CD14-positive monocyte (primary cell): Measurements from ENCODE around the gene GRIP1. TPM values are rescaled to one million over a fixed set of nuclear protein-coding genes. Genes with fewer than 3 reads are reported as not detected.

ENCODE experiments used
- DNase-seq, 3 donors: peaks; one replicate each; pipeline ENCODE4 v3.0.0-alpha.2; 2011 to 2022
- H2AFZ ChIP-seq: 2 replicates; pipeline ENCODE4 v1.6.0; 2012; ENCODE audit warnings: mild to moderate bottlenecking, low read depth, low read length, inconsistent platforms; ENCODE audit not compliant: insufficient read depth, poor library complexity, severe bottlenecking
- H3K27ac ChIP-seq, 2 donors: 1 replicate in 1 of 2; 2 replicates in 1 of 2; pipeline ENCODE4 v1.5.1; 2012 to 2013; ENCODE audit warnings: low read length in 2 of 2, control low read depth in 1 of 2, inconsistent platforms in 1 of 2, low read depth in 1 of 2, mild to moderate bottlenecking in 1 of 2
- H3K27me3 ChIP-seq, 2 donors: one replicate each; pipeline versions ENCODE4 v1.6.0 to v1.6.1; 2011 to 2013; ENCODE audit warnings: low read length in 2 of 2; ENCODE audit not compliant: control insufficient read depth in 2 of 2, insufficient read depth in 2 of 2
- H3K36me3 ChIP-seq, 2 donors: replicated peaks in 1 of 2; 1 replicate in 1 of 2; 2 replicates in 1 of 2; pipeline versions ENCODE4 v1.5.1 to v1.6.1; 2012 to 2013; ENCODE audit warnings: low read length in 2 of 2, control low read depth in 1 of 2, inconsistent platforms in 1 of 2, mild to moderate bottlenecking in 1 of 2; ENCODE audit not compliant: insufficient read depth in 2 of 2, control insufficient read depth in 1 of 2
- H3K4me1 ChIP-seq, 2 donors: 1 replicate in 1 of 2; 2 replicates in 1 of 2; pipeline versions ENCODE4 v1.5.1 to v1.6.1; 2012 to 2013; ENCODE audit warnings: low read length in 2 of 2, control low read depth in 1 of 2, inconsistent platforms in 1 of 2, mild to moderate bottlenecking in 1 of 2, moderate library complexity in 1 of 2; ENCODE audit not compliant: insufficient read depth in 2 of 2, control insufficient read depth in 1 of 2
- H3K4me2 ChIP-seq: replicated peaks from 2 replicates; pipeline ENCODE3; 2012; ENCODE audit warnings: low read length, moderate library complexity, mild to moderate bottlenecking; ENCODE audit not compliant: poor library complexity, severe bottlenecking; ENCODE audit errors: extremely low read depth
- H3K4me3 ChIP-seq, 3 experiments: fragments of 200-600 bp in 1 of 3; sonication (generic) in 1 of 3; replicated peaks in 1 of 3; 1 replicate in 2 of 3; 2 replicates in 1 of 3; pipeline ENCODE4 v1.5.1; 2011 to 2013; ENCODE audit warnings: low read length in 3 of 3, mild to moderate bottlenecking in 3 of 3, control low read depth in 2 of 3, low read depth in 2 of 3, inconsistent platforms in 1 of 3, moderate library complexity in 1 of 3
- H3K79me2 ChIP-seq: 2 replicates; pipeline ENCODE4 v1.6.0; 2012; ENCODE audit warnings: mild to moderate bottlenecking, control low read depth, inconsistent platforms, low read length, moderate library complexity; ENCODE audit not compliant: insufficient read depth
- H3K9ac ChIP-seq: 2 replicates; pipeline ENCODE4 v1.6.0; 2017; ENCODE audit warnings: low read length, mild to moderate bottlenecking; ENCODE audit not compliant: insufficient read depth, poor library complexity, severe bottlenecking
- H3K9me3 ChIP-seq, 2 donors: replicated peaks in 1 of 2; 1 replicate in 1 of 2; 2 replicates in 1 of 2; pipeline versions ENCODE4 v1.5.1 to v1.6.1; 2012 to 2013; ENCODE audit warnings: low read length in 2 of 2, control low read depth in 1 of 2; ENCODE audit not compliant: control insufficient read depth in 1 of 2, insufficient read depth in 1 of 2
- H4K20me1 ChIP-seq: 2 replicates; pipeline ENCODE4 v1.6.0; 2012; ENCODE audit warnings: mild to moderate bottlenecking, low read length, control low read depth, moderate library complexity; ENCODE audit not compliant: insufficient read depth
- H3K27ac Mint-ChIP-seq, 7 donors: one replicate each; pipeline ENCODE4 v1.8.0; 2020; ENCODE audit warnings: mild to moderate bottlenecking in 7 of 7, mixed read lengths in 7 of 7, moderate library complexity in 6 of 7, inconsistent platforms in 2 of 7
- H3K27me3 Mint-ChIP-seq, 3 donors: one replicate each; pipeline ENCODE4 v1.8.0; 2021 to 2022; ENCODE audit warnings: low read depth in 3 of 3, mild to moderate bottlenecking in 3 of 3, mixed read lengths in 3 of 3, moderate library complexity in 3 of 3, inconsistent platforms in 1 of 3
- H3K36me3 Mint-ChIP-seq, 2 donors: one replicate each; pipeline ENCODE4 v1.8.0; 2020; ENCODE audit warnings: mixed read lengths in 2 of 2, inconsistent platforms in 1 of 2, mild to moderate bottlenecking in 1 of 2
- H3K4me1 Mint-ChIP-seq: one replicate; pipeline ENCODE4 v1.8.0; 2020; ENCODE audit warnings: mild to moderate bottlenecking, mixed read lengths
- H3K4me3 Mint-ChIP-seq, 2 donors: one replicate each; pipeline ENCODE4 v1.8.0; 2020; ENCODE audit warnings: mild to moderate bottlenecking in 2 of 2, mixed read lengths in 2 of 2, moderate library complexity in 1 of 2
- H3K9me3 Mint-ChIP-seq, 7 donors: one replicate each; pipeline ENCODE4 v1.8.0; 2020 to 2022; ENCODE audit warnings: mixed read lengths in 7 of 7, mild to moderate bottlenecking in 6 of 7, moderate library complexity in 6 of 7, inconsistent platforms in 2 of 7
- CTCF ChIP-seq: fragments of 200-600 bp; IDR thresholded peaks from one replicate; pipeline ENCODE4 v1.8.0; 2022; ENCODE audit warnings: antibody characterized with exemption, mild to moderate bottlenecking
- WGBS: methylation state at CpG from one replicate; pipeline ENCODE4 v1.1.5; 2013; ENCODE audit warnings: missing lambda C conversion rate; ENCODE audit not compliant: insufficient coverage; 5-methylcytosine and 5-hydroxymethylcytosine counted together
- intact Hi-C, 2 donors: fragments of 100-400 bp; cut with micrococcal nuclease; formaldehyde crosslinking; loops; one replicate each; pipeline versions ENCODE4 v1.15.0 to v1.15.1; 2023
- polyA plus RNA-seq, 3 donors: library from polyadenylated mRNA; depleted of rRNA in 1 of 3; unstranded in 2 of 3; stranded (reverse) in 1 of 3; fragments of 300-500 nt in 2 of 3; fragments of >200 nt in 1 of 3; fragmentation: Illumina TruSeq in 2 of 3; gene quantifications; 1 replicate in 2 of 3; 2 replicates in 1 of 3; pipeline ENCODE4 v1.2.3, GENCODE V29; 2012 to 2021

GRIP1 gene
- polyA plus RNA-seq, 3 donors, result 0.21 TPM; not detected in 2

GRCh38 chr12:66605293-66605692 lies 73.6 kb downstream of the GRIP1 start:
- H3K79me2 ChIP-seq, result no peaks in the 10 kb centered on the region
- no peaks in the 10 kb centered on the region for H4K20me1 ChIP-seq
- no peaks in the 10 kb centered on the region for H3K9me3 ChIP-seq
- H3K27me3 ChIP-seq, result no peaks in the 10 kb centered on the region
- no peaks in the 10 kb centered on the region for H3K4me1 ChIP-seq
- no peak overlapping the region for H3K27ac ChIP-seq
- no peak overlapping the region for H3K9ac ChIP-seq
- Mint-ChIP-seq H3K4me3 (no peak overlapping the region), H3K36me3 (no peaks in the 10 kb centered on the region), H3K27ac (no peak overlapping the region), H3K4me1 (peaks cover 17% of the 10 kb centered on the region), H3K27me3 (no peaks in the 10 kb centered on the region), H3K9me3 (no peaks in the 10 kb centered on the region)
- intact Hi-C loops, result no loop called here
- no peaks in the 10 kb centered on the region for H3K36me3 ChIP-seq
- TF ChIP-seq CTCF, result no peak
- no peak overlapping the region for H2AFZ ChIP-seq
- H3K4me3 ChIP-seq, result no peak overlapping the region
- DNase-seq, result no peak
- no CpG with 5 or more reads among the region's 5 CpGs for WGBS
- no peak overlapping the region for H3K4me2 ChIP-seq

- intact Hi-C loops, result no loop called here
- no peak overlapping the region for H3K4me3 Mint-ChIP-seq
- no peak overlapping the region for H2AFZ ChIP-seq
- no peak for DNase-seq
- H3K9me3 ChIP-seq, result no peaks in the 10 kb centered on the region
- whole genome bisulfite sequencing, result 100% methylated on average over 1 of the region's 3 CpGs
- no peaks in the 10 kb centered on the region for H3K4me1 ChIP-seq
- H3K9me3 Mint-ChIP-seq, result no peaks in the 10 kb centered on the region
- no peak overlapping the region for H3K4me2 ChIP-seq
- H3K36me3 Mint-ChIP-seq, result no peaks in the 10 kb centered on the region
- no peaks in the 10 kb centered on the region for H3K79me2 ChIP-seq
- H3K36me3 ChIP-seq, result no peaks in the 10 kb centered on the region
- no peaks in the 10 kb centered on the region for H4K20me1 ChIP-seq
- H3K27me3 ChIP-seq, result no peaks in the 10 kb centered on the region
- H3K27ac ChIP-seq, result no peak overlapping the region
- H3K9ac ChIP-seq, result no peak overlapping the region
- H3K27me3 Mint-ChIP-seq, result no peaks in the 10 kb centered on the region
- no peak overlapping the region for H3K27ac Mint-ChIP-seq
- no peak overlapping the region for H3K4me3 ChIP-seq
- peaks cover 18% of the 10 kb centered on the region for H3K4me1 Mint-ChIP-seq
- TF ChIP-seq CTCF, result no peak
Measured at GRCh38 chr12:66603981-66604479, 74.8 kb downstream of the GRIP1 start.
